Mesenchymal stem cell (in vitro differentiated cells and primary cell): ENCODE results near the gene SLC24A3.

Experiments
- DNase-seq: peaks from one replicate; pipeline ENCODE4 v3.0.0-alpha.2; 2013
- H2AFZ ChIP-seq: one replicate; pipeline ENCODE4 v1.6.1; 2013; ENCODE audit warnings: low read depth, mild to moderate bottlenecking, control low read depth, inconsistent platforms, low read length, moderate library complexity
- H2AK5ac ChIP-seq: 2 replicates; pipeline ENCODE4 v1.6.1; 2013; ENCODE audit warnings: low read length, moderate library complexity, mild to moderate bottlenecking, inconsistent platforms; ENCODE audit not compliant: severe bottlenecking
- H2BK120ac ChIP-seq: one replicate; pipeline ENCODE4 v1.6.1; 2013; ENCODE audit warnings: low read depth, mild to moderate bottlenecking, inconsistent platforms, low read length, moderate library complexity
- H2BK12ac ChIP-seq, 2 experiments: one replicate each; pipeline ENCODE4 v1.6.1; 2013; ENCODE audit warnings: inconsistent platforms in 2 of 2, low read length in 2 of 2, mild to moderate bottlenecking in 2 of 2, moderate library complexity in 2 of 2, control low read depth in 1 of 2
- H2BK15ac ChIP-seq: one replicate; pipeline ENCODE4 v1.6.1; 2013; ENCODE audit warnings: mild to moderate bottlenecking, low read depth, inconsistent platforms; ENCODE audit not compliant: poor library complexity, severe bottlenecking
- H2BK5ac ChIP-seq: 2 replicates; pipeline ENCODE4 v1.6.1; 2013; ENCODE audit warnings: low read depth, mild to moderate bottlenecking, low read length, control low read depth, inconsistent platforms; ENCODE audit not compliant: poor library complexity, severe bottlenecking
- H3K14ac ChIP-seq, 2 experiments: one replicate each; pipeline ENCODE4 v1.6.1; 2013; ENCODE audit warnings: inconsistent platforms in 2 of 2, low read length in 2 of 2, control low read depth in 1 of 2, mild to moderate bottlenecking in 1 of 2, moderate library complexity in 1 of 2
- H3K18ac ChIP-seq, 2 experiments: one replicate each; pipeline ENCODE4 v1.6.1; 2013; ENCODE audit warnings: inconsistent platforms in 2 of 2, low read length in 2 of 2, control low read depth in 1 of 2, low read depth in 1 of 2, mild to moderate bottlenecking in 1 of 2
- H3K23ac ChIP-seq, 2 experiments: one replicate each; pipeline ENCODE4 v1.6.1; 2013; ENCODE audit warnings: inconsistent platforms in 2 of 2, low read length in 2 of 2, mild to moderate bottlenecking in 2 of 2, moderate library complexity in 2 of 2, control low read depth in 1 of 2
- H3K27ac ChIP-seq: 2 replicates; pipeline ENCODE4 v1.5.1; 2013; ENCODE audit warnings: mild to moderate bottlenecking, moderate library complexity, low read length, control low read depth, inconsistent platforms; ENCODE audit not compliant: poor library complexity, severe bottlenecking
- H3K27me3 ChIP-seq, 2 experiments: 2 replicates each; pipeline versions ENCODE4 v1.6.1 to v1.7.0; 2013; ENCODE audit warnings: low read length in 2 of 2, mild to moderate bottlenecking in 2 of 2, moderate library complexity in 2 of 2, control low read depth in 1 of 2, inconsistent platforms in 1 of 2; ENCODE audit not compliant: control insufficient read depth in 1 of 2, insufficient read depth in 1 of 2
- H3K36me3 ChIP-seq, 2 experiments: 2 replicates each; pipeline versions ENCODE4 v1.6.1 to v1.7.0; 2013; ENCODE audit warnings: low read length in 2 of 2, control low read depth in 1 of 2, inconsistent platforms in 1 of 2, low read depth in 1 of 2, mild to moderate bottlenecking in 1 of 2; ENCODE audit not compliant: insufficient read depth in 2 of 2, control insufficient read depth in 1 of 2
- H3K4ac ChIP-seq, 2 experiments: one replicate each; pipeline ENCODE4 v1.6.1; 2013; ENCODE audit warnings: inconsistent platforms in 2 of 2, low read length in 2 of 2, mild to moderate bottlenecking in 2 of 2, moderate library complexity in 2 of 2, control low read depth in 1 of 2, low read depth in 1 of 2
- H3K4me1 ChIP-seq: 2 replicates; pipeline ENCODE4 v1.6.1; 2013; ENCODE audit warnings: low read depth, low read length, control low read depth; ENCODE audit not compliant: control insufficient read depth, insufficient read depth
- H3K4me2 ChIP-seq: 2 replicates; pipeline ENCODE4 v1.6.1; 2013; ENCODE audit warnings: low read length, mild to moderate bottlenecking, inconsistent platforms; ENCODE audit not compliant: poor library complexity, severe bottlenecking
- H3K4me3 ChIP-seq, 2 experiments: 2 replicates each; pipeline versions ENCODE4 v1.5.1 to v1.7.0; 2013; ENCODE audit warnings: low read length in 2 of 2, mild to moderate bottlenecking in 2 of 2, control low read depth in 1 of 2, low read depth in 1 of 2; ENCODE audit not compliant: insufficient read depth in 1 of 2
- H3K79me1 ChIP-seq: replicated peaks from 2 replicates; pipeline ENCODE4 v1.6.1; 2013; ENCODE audit warnings: mild to moderate bottlenecking, control low read depth, low read length, inconsistent platforms; ENCODE audit not compliant: poor library complexity, severe bottlenecking
- H3K9ac ChIP-seq: 2 replicates; pipeline ENCODE4 v1.7.0; 2013; ENCODE audit warnings: mild to moderate bottlenecking, low read length, moderate library complexity
- H3K9me3 ChIP-seq: 2 replicates; pipeline ENCODE4 v1.7.0; 2013; ENCODE audit warnings: mild to moderate bottlenecking, low read length; ENCODE audit not compliant: control insufficient read depth
- H4K8ac ChIP-seq: one replicate; pipeline ENCODE4 v1.6.1; 2013; ENCODE audit warnings: inconsistent platforms, mild to moderate bottlenecking, low read length, moderate library complexity
- H4K91ac ChIP-seq: one replicate; pipeline ENCODE4 v1.6.1; 2013; ENCODE audit warnings: mild to moderate bottlenecking, low read length, inconsistent platforms
- WGBS: methylation state at CpG from one replicate; pipeline ENCODE4 v1.1.7; 2013; ENCODE audit warnings: mixed read lengths; 5-methylcytosine and 5-hydroxymethylcytosine counted together

Gene SLC24A3

GRCh38 chr20:19354950-19355349 is 142.5 kb downstream of the SLC24A3 start:
- no peak overlapping the region for H4K91ac ChIP-seq
- no peak overlapping the region for H3K9ac ChIP-seq
- no peak overlapping the region for H2AFZ ChIP-seq
- no peak overlapping the region for H2BK12ac ChIP-seq
- H3K27ac ChIP-seq, result no peak overlapping the region
- H3K9me3 ChIP-seq, result no peaks in the 10 kb centered on the region
- no peak overlapping the region for H3K23ac ChIP-seq
- H2BK15ac ChIP-seq, result no peak overlapping the region
- no peak for DNase-seq
- no peak overlapping the region for H2BK120ac ChIP-seq
- H3K27me3 ChIP-seq, result no peaks in the 10 kb centered on the region
- H3K36me3 ChIP-seq, result no peaks in the 10 kb centered on the region
- no peak overlapping the region for H3K18ac ChIP-seq
- no peaks in the 10 kb centered on the region for H3K4me1 ChIP-seq
- WGBS, result 57% methylated on average over 1 of the region's 3 CpGs
- no peak overlapping the region for H2AK5ac ChIP-seq
- H3K79me1 ChIP-seq, result no peaks in the 10 kb centered on the region
- H3K14ac ChIP-seq, result no peak overlapping the region
- H3K4me3 ChIP-seq, result no peak overlapping the region
- H3K4ac ChIP-seq, result no peak overlapping the region
- H3K4me2 ChIP-seq, result no peak overlapping the region
- no peak overlapping the region for H4K8ac ChIP-seq
- H2BK5ac ChIP-seq, result no peak overlapping the region

GRCh38 chr20:19361790-19362189 is 149.3 kb downstream of the SLC24A3 start:
- no peak overlapping the region for H3K9ac ChIP-seq
- H3K4me3 ChIP-seq, result no peak overlapping the region
- H4K8ac ChIP-seq, result no peak overlapping the region
- H3K4ac ChIP-seq, result no peak overlapping the region
- H3K4me1 ChIP-seq, result no peaks in the 10 kb centered on the region
- no peak overlapping the region for H2BK12ac ChIP-seq
- H3K27me3 ChIP-seq, result no peaks in the 10 kb centered on the region
- WGBS, result 76% methylated on average over 3 of the region's 3 CpGs
- no peak overlapping the region for H3K14ac ChIP-seq
- no peak overlapping the region for H3K27ac ChIP-seq
- H2AK5ac ChIP-seq, result no peak overlapping the region
- no peak overlapping the region for H2BK5ac ChIP-seq
- no peaks in the 10 kb centered on the region for H3K36me3 ChIP-seq
- H2BK15ac ChIP-seq, result no peak overlapping the region
- no peaks in the 10 kb centered on the region for H3K9me3 ChIP-seq
- DNase-seq, result no peak
- H4K91ac ChIP-seq, result no peak overlapping the region
- no peak overlapping the region for H3K23ac ChIP-seq
- H3K18ac ChIP-seq, result no peak overlapping the region
- no peaks in the 10 kb centered on the region for H3K79me1 ChIP-seq
- H2AFZ ChIP-seq, result no peak overlapping the region
- no peak overlapping the region for H2BK120ac ChIP-seq
- no peak overlapping the region for H3K4me2 ChIP-seq

GRCh38 chr20:19363476-19363875 is 151.0 kb downstream of the SLC24A3 start:
- no peaks in the 10 kb centered on the region for H3K27me3 ChIP-seq
- H4K8ac ChIP-seq, result no peak overlapping the region
- H2BK15ac ChIP-seq, result no peak overlapping the region
- 64% methylated on average over 4 of the region's 4 CpGs for WGBS
- H3K36me3 ChIP-seq, result no peaks in the 10 kb centered on the region
- H3K4me2 ChIP-seq, result no peak overlapping the region
- H3K14ac ChIP-seq, result no peak overlapping the region
- no peaks in the 10 kb centered on the region for H3K9me3 ChIP-seq
- H3K18ac ChIP-seq, result no peak overlapping the region
- H4K91ac ChIP-seq, result no peak overlapping the region
- no peak overlapping the region for H3K4me3 ChIP-seq
- H3K79me1 ChIP-seq, result no peaks in the 10 kb centered on the region
- H3K27ac ChIP-seq, result no peak overlapping the region
- no peak for DNase-seq
- no peak overlapping the region for H3K23ac ChIP-seq
- H3K9ac ChIP-seq, result no peak overlapping the region
- no peak overlapping the region for H2BK12ac ChIP-seq
- no peak overlapping the region for H2BK5ac ChIP-seq
- H2BK120ac ChIP-seq, result no peak overlapping the region
- no peak overlapping the region for H2AK5ac ChIP-seq
- H3K4me1 ChIP-seq, result no peaks in the 10 kb centered on the region
- no peak overlapping the region for H2AFZ ChIP-seq
- H3K4ac ChIP-seq, result no peak overlapping the region

- Histone ChIP-seq H3K79me1 (no peaks in the 10 kb centered on the region), H3K36me3 (no peaks in the 10 kb centered on the region), H4K91ac (no peak overlapping the region), H2BK5ac (no peak overlapping the region), H3K27me3 (no peaks in the 10 kb centered on the region), H3K9me3 (no peaks in the 10 kb centered on the region), H3K4me3 (no peak overlapping the region), H2AFZ (no peak overlapping the region), H2BK15ac (no peak overlapping the region), H3K9ac (no peak overlapping the region), H3K4ac (no peak overlapping the region), H4K8ac (no peak overlapping the region), H3K23ac (no peak overlapping the region), H2BK120ac (no peak overlapping the region), H3K4me2 (no peak overlapping the region), H3K14ac (no peak overlapping the region), H2BK12ac (no peak overlapping the region), H3K18ac (no peak overlapping the region), H2AK5ac (no peak overlapping the region), H3K27ac (no peak overlapping the region), H3K4me1 (no peaks in the 10 kb centered on the region)
- DNase-seq, result no peak
- WGBS, result 76% methylated on average over 2 of the region's 2 CpGs
These were observed 155.1 kb downstream of the SLC24A3 start for GRCh38 chr20:19367591-19367990.
